GM12891 (cell line): Measurements from ENCODE around the gene NMB.

Source experiments
- DNase-seq: peaks from one replicate; pipeline ENCODE4 v3.0.0; 2011; ENCODE audit warnings: low spot score; ENCODE audit not compliant: insufficient read length
- FAIRE-seq: peaks from 2 replicates; lab custom pipeline; 2011; peaks lifted over from hg19 to GRCh38; lab: Jason Lieb, UNC
- PAX5 ChIP-seq: IDR thresholded peaks from 2 replicates; pipeline ENCODE4 v1.6.1; 2011; ENCODE audit warnings: low read length, moderate library complexity, mild to moderate bottlenecking; ENCODE audit not compliant: insufficient read depth, severe bottlenecking
- POLR2A ChIP-seq: IDR thresholded peaks from 2 replicates; pipeline ENCODE4 v1.6.1; 2011; ENCODE audit warnings: low read depth, low read length, control low read depth
- POLR2AphosphoS5 ChIP-seq: IDR thresholded peaks from 2 replicates; pipeline ENCODE4 v1.6.1; 2011; ENCODE audit warnings: low read depth, low read length, control low read depth
- POU2F2 ChIP-seq: IDR thresholded peaks from 2 replicates; pipeline ENCODE4 v1.6.1; 2011; ENCODE audit warnings: low read depth, mild to moderate bottlenecking, control low read depth, low read length, moderate library complexity
- SPI1 ChIP-seq: IDR thresholded peaks from 2 replicates; pipeline ENCODE4 v1.6.1; 2011; ENCODE audit warnings: low read depth, low read length, control low read depth
- TAF1 ChIP-seq: IDR thresholded peaks from 2 replicates; pipeline ENCODE4 v1.6.1; 2011; ENCODE audit warnings: low read depth, low read length, control low read depth

Gene NMB

DNA sequence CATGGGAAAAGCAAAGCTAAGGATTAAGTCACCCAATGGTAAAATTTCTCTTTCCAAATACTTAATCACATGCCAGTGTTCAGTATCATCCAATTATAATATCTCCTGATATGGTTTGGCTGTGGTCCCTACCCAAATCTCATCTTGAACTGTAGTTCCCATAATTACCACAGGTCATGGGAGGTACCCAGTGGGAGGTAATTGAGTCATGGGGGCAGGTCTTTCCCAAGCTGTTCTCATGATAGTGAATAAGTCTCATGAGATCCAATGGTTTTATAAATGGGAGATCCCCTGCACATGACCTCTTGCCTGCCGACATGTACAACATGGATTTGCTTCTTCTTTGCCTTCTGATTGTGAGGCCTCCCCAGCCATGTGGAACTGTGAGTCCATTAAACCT, 26.1 kb upstream of the NMB start:
- no peak for DNase-seq
- FAIRE-seq, result no peak
- TF ChIP-seq POLR2A, result no peak
- no peak for TF ChIP-seq POLR2AphosphoS5
- TF ChIP-seq POU2F2, result no peak
- no peak for TF ChIP-seq PAX5
- no peak for TF ChIP-seq SPI1
- no peak for TF ChIP-seq TAF1

DNA sequence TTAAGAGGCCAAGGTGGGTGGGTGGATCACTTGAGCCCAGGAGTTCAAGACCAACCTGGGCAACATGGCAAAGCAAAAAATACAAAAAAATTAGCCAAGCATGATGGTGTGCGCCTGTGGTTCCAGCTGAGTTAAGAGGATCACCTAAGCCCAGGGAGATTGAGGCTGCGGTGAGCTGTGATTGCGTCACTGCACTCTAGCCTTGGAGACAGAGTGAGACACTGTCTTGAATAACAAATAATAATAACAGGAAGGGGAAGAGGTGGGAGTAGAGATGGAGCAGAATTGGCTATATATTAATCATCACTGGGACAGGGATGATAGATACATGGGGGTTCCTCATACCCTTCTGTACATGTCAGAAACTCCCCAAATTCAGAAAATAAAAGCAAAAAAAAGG, 23.8 kb upstream of the NMB start:
- TF ChIP-seq TAF1, result no peak
- TF ChIP-seq POLR2A, result no peak
- TF ChIP-seq SPI1, result no peak
- no peak for TF ChIP-seq POLR2AphosphoS5
- no peak for FAIRE-seq
- no peak for DNase-seq

DNA sequence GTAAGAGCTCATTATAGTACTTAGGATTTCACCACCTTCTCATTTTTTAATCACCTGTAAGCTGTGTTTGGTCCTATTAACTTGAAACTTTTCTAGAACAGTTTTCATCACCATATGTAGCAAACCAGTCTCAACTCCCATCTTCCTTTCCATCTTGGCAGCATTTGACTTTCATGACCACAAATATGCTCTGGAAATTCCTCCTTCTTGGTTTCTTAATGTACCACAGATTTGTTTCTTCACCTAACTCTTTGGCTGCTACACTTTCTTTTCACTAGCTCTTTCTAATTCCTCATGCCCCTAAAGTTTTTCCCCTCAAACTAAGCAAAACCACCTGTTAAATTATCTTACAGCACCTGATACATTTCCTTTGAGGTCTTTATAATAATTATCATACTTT, 13.2 kb upstream of the NMB start:
- no peak for TF ChIP-seq PAX5
- TF ChIP-seq POLR2AphosphoS5, result no peak
- TF ChIP-seq TAF1, result no peak
- TF ChIP-seq POLR2A, result no peak
- TF ChIP-seq POU2F2, result no peak
- no peak for TF ChIP-seq SPI1
- DNase-seq (no peak), FAIRE-seq (no peak)

DNA sequence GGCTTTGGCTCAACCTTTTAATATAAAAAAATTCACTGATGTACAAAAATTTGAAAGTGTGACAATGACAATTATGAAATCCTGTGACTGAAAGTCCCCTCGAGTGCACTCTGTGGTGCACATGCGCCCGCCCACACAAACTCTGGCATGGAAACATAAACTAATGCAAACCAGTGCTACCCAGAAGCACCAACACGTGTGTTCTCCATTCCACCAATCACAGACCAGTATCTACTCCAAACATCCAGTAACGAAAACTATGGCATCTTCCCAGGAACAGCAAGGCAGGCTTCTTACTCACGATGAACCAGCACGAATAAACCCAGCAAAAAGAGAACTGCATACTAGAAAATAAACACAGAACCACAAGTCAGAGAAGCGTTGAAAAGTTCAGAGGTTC, 11.7 kb upstream of the NMB start:
- TF ChIP-seq SPI1 (no peak), POLR2A (no peak), PAX5 (no peak), POU2F2 (no peak), POLR2AphosphoS5 (no peak), TAF1 (no peak)
- no peak for FAIRE-seq
- DNase-seq, result no peak

DNA sequence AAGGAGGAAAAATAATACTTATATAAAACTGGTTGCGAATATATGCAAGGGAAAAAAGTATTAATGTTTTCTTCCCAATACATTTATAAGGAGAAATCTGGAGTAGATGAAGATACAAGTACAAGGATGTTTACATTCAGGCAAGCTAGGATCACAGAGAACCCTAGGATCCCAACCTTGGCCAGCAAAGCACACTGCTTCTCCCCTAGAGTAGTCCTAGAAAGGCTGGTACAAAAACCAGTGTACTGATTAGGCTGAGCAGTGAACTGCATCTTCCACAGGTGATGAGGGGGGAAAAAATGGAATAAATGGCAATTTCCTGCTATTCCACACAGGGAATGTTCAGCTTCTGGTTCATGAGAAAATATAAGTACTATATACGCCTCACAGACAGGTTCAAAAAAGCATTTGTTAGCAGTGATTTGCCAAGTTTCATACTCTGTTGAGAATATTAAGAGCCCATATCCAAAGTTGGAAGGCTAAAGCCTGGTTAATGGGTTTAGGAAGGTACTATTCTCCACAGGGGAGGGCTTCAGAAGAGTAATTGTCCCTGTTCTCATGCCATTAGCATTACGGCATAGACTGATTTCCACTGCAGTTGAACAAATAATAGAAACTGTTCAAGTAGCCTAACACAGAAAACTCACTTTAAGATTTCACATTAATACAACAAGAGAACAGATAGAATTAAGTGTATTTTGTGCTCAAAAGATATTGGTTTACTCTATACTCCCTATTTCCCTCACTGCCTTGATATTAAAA, 10.4 kb upstream of the NMB start:
- DNase-seq (no peak), FAIRE-seq (no peak)
- TF ChIP-seq POLR2AphosphoS5, result no peak
- no peak for TF ChIP-seq POLR2A
- TF ChIP-seq SPI1, result no peak
- TF ChIP-seq POU2F2, result no peak
- TF ChIP-seq TAF1, result no peak
- TF ChIP-seq PAX5, result no peak

DNA sequence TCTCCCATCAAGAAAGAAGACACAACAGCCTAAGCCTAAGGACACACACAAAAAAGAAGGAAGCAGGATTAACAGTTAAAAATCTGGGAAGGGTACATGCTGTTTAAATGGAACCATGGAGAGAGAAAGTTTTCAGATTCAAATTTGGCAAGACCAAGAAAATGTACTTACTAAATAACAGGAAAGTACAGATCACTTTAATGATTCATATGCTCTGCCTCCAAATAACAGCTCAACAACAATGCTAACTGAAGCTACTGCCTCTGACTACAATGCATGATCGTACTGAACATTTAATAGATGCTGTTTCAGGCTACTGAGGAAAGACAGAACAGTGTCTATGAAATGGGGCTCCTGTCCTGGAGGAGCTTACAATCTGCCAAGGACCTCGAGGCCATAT, 8.4 kb upstream of the NMB start:
- no peak for DNase-seq

DNA sequence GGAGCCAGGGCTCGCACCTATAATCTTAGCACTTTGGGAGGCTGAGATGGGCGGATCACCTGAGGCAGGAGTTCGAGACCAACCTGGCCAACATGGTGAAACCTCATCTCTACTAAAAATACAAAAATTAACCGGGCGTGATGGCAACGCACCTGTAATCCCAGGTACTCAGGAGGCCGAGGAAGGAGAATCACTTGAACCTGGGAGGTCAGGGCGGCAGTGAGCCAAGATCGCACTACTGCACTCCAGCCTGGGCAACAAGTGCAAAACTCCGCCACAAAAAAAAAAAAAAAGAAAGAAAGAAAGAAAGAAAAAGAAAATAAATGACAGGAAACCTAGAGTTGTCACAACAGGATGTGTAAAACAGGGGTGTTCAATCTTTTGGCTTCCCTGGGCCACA, 3.0 kb upstream of the NMB start:
- TF ChIP-seq POLR2AphosphoS5 (no peak), PAX5 (no peak), POLR2A (no peak), POU2F2 (no peak), SPI1 (no peak), TAF1 (no peak)
- no peak for DNase-seq
- FAIRE-seq, result no peak

More for the DNA sequence above, 8.4 kb upstream of the NMB start:
- TF ChIP-seq SPI1 (no peak), TAF1 (no peak), PAX5 (no peak), POLR2A (no peak), POLR2AphosphoS5 (no peak), POU2F2 (no peak)
- no peak for FAIRE-seq

DNA sequence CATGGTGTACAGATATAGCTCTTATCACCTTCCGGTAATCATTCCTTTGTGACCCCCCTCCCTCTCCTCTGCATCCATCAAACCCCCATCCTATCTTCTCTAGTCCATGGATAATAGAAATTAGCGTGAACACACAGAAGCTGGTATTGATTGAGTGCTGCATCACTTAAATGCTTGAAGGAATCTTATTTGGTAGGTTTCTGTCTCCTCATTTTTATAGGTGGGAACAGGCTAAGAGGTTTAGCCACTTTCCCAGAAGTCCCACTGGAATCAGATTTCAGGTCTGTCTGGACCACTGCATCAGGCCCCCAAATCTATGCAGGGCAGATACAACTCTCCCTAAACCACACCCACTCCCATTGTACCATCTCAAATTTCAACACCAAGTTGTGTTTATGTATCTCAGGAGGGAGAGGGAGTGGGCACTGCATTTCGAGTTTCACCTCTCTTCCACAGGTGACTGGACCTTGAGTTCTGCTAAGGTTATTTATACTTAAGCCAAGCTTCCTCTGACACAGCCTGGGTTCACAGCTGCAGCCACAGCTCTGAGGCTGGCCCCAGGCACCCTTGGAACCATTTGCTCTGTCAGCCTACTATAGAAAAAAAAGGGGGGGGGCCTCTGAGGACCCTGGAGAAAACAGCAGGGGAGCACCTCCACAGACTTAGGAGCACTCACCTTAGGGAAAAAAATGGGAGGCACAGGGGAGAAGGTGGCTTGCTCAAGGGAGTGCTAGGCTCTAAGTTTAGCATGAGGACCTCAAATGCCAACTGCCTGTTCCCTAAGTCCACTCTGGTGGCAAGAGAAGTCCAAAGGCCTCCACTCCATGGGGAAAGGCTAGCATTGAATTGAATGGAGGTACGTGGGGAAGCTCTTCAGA, 2.1 kb upstream of the NMB start:
- no peak for TF ChIP-seq POLR2A
- TF ChIP-seq SPI1, result no peak
- no peak for TF ChIP-seq POU2F2
- no peak for TF ChIP-seq PAX5
- no peak for TF ChIP-seq TAF1
- no peak for TF ChIP-seq POLR2AphosphoS5
- DNase-seq, result no peak
- no peak for FAIRE-seq

DNA sequence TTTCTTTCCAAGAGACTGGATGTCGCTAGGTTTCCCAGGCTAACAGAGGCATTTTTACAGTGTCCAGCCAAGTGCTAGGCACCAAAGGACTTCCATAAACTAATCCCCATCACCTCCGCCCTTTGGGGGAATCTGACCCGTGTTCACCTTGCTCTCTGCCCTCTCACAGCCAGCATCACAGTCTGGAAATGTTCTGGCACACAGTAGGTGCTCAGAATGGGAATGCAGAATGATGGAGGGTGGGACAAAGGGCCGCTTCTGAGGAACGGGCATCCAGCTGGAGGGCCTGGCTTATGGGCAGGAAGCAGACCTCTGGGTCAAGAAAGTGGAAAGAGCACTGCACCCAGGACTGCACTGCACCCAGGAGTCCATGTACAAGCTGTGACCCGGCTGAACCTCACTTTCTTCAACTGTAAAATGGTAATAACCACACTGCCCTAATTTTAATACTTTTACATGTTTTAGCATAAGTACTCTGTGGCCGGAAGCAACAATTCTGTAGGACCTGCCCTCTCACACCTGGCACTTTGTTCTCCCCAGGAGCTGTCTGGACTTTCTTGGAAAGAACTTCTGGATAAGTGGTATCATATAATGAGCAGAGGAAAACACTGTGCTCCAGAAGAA, 901 bp upstream of the NMB start:
- TF ChIP-seq POLR2AphosphoS5 (no peak), TAF1 (no peak), PAX5 (no peak), SPI1 (no peak), POLR2A (no peak), POU2F2 (no peak)
- DNase-seq, result no peak
- peak; percentile 13 for FAIRE-seq
